ENCODE results near the gene PRPH. TPM values are rescaled to one million over a fixed set of nuclear protein-coding genes. Genes with fewer than 3 reads are reported as not detected.

PRPH gene
- total and polyA plus RNA-seq, 9 of the 15 experiments (the other 6 are each of a cell fraction or from before 2014, with no cell fraction given) = 0.27 to 1.9 (median 1.3) TPM; not detected in 1

GRCh38 chr12:49331380-49332222 lies 36.7 kb downstream of the PRPH start (continued):
- TF ChIP-seq REST (IDR thresholded peaks at IDR 0.05; ENCODE audit: borderline replicate concordance) = peak; percentile 75
- no peak for TF ChIP-seq REST (CRISPR knock-in tag; IDR thresholded peaks at IDR 0.05; ENCODE audit: low read depth)
- peak; percentile 22 to 37; a peak in 1 of 4 replicates for TF ChIP-seq FOXK2 (conservative IDR thresholded peaks at IDR 0.05 in 1 of 2, IDR thresholded peaks at IDR 0.05 in 1 of 2; ENCODE audit: low read depth in 2 of 2)
- TF ChIP-seq ZNF507 (tag; conservative IDR thresholded peaks at IDR 0.05) = no peak
- no peak for TF ChIP-seq ILF3 (IDR thresholded peaks at IDR 0.05; ENCODE audit: borderline replicate concordance)
- TF ChIP-seq ZBTB9 (CRISPR knock-in tag; IDR thresholded peaks at IDR 0.05) = no peak
- TF ChIP-seq ELF4 (CRISPR knock-in tag; IDR thresholded peaks at IDR 0.05) = no peak
- TF ChIP-seq KLF13 (tag; IDR thresholded peaks at IDR 0.05; ENCODE audit: borderline replicate concordance, low read depth) = peak; percentile 96
- TF ChIP-seq CTCF (IDR thresholded peaks at IDR 0.05 in 2 of 3, conservative IDR thresholded peaks at IDR 0.05 in 1 of 3; ENCODE audit: insufficient read depth in 2 of 3, low read depth in 1 of 3, low read length in 3 of 3) = peak; percentile 90 to 95 (median 94)
- TF ChIP-seq SRF (CRISPR knock-in tag; IDR thresholded peaks at IDR 0.05) = no peak
- TF ChIP-seq STAT5A (IDR thresholded peaks at IDR 0.05; ENCODE audit: borderline replicate concordance, low read length) = no peak
- TF ChIP-seq CEBPB (tag; IDR thresholded peaks at IDR 0.05) = no peak

Data from K562 (cell line).